ENCODE results near the gene IGSF23. TPM values are rescaled to one million over a fixed set of nuclear protein-coding genes. Genes with fewer than 3 reads are reported as not detected.
A peak's percentile ranks its signal among the peaks of the same experiment; 100 is the strongest.

Gene IGSF23
- total RNA-seq, 6 experiments from 2014 or later: 4.4 to 15.2 (median 9.0) TPM

DNA sequence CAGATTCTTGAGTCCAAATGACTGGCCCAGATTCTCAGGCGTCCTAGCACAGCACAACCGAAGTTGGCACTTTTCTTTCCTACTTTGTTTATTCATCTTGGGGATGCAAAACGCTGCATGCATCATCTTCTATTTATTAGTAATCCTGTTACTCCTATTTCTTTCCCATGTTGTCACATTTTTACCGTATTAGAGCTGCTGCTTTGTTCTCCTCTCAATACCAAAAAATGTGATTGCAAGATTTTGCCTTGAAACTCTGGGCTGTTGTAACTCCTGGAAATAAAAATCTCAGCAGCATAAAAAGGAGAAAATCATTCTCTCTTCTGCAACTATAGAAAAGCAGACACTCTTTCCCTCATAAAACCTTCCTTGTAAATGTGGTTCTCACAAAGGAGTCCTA is 12.9 kb upstream of the IGSF23 start:
- WGBS (ENCODE audit: insufficient coverage, low coverage, low lambda C conversion rate, missing lambda C conversion rate): 80% methylated on average over 4 of the region's 4 CpGs
- no peaks in the 10 kb centered on the region for H3K9me3 ChIP-seq
- no peaks in the 10 kb centered on the region for H3K27me3 ChIP-seq
- H3K36me3 ChIP-seq: no peaks in the 10 kb centered on the region
- ATAC-seq (no peak), DNase-seq (no peak)
- no peak overlapping the region for H3K27ac ChIP-seq
- TF ChIP-seq, protein P1, sequence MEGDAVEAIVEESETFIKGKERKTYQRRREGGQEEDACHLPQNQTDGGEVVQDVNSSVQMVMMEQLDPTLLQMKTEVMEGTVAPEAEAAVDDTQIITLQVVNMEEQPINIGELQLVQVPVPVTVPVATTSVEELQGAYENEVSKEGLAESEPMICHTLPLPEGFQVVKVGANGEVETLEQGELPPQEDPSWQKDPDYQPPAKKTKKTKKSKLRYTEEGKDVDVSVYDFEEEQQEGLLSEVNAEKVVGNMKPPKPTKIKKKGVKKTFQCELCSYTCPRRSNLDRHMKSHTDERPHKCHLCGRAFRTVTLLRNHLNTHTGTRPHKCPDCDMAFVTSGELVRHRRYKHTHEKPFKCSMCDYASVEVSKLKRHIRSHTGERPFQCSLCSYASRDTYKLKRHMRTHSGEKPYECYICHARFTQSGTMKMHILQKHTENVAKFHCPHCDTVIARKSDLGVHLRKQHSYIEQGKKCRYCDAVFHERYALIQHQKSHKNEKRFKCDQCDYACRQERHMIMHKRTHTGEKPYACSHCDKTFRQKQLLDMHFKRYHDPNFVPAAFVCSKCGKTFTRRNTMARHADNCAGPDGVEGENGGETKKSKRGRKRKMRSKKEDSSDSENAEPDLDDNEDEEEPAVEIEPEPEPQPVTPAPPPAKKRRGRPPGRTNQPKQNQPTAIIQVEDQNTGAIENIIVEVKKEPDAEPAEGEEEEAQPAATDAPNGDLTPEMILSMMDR (IDR thresholded peaks at IDR 0.05): no peak
- no peak for TF ChIP-seq POLR2A (IDR thresholded peaks at IDR 0.05)
- intact Hi-C loops (cut with DNase I): no loop called here
- peaks cover 0 to 6% (median 0%) of the 10 kb centered on the region in 4 donors for H3K4me1 ChIP-seq
- H3K4me3 ChIP-seq: no peak overlapping the region

DNA sequence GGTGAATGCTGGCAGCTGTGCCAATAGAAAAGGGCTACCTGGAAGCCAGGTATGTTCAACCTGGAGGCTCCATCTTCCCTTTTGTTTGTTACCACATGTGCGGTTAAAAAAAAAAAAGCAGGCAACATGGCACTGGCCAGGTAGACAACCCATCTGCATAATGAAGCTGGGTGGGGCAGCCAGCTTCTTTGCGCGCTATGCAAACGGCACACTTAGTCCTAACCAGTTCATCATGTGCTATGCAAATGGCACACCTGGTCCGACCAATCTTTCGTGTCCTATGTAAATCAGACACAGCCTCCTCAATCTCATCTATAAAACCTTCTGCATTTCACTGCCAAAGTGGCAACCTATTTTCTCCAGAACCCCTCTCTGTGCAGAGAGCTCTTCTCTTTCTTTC is 11.3 kb upstream of the IGSF23 start:
- TF ChIP-seq, protein P1 (IDR thresholded peaks at IDR 0.05): no peak
- TF ChIP-seq POLR2A (IDR thresholded peaks at IDR 0.05): no peak
- DNase-seq (no peak), ATAC-seq (no peak)
- intact Hi-C loops (cut with DNase I): no loop called here
- Histone ChIP-seq H3K36me3 (no peaks in the 10 kb centered on the region), H3K4me1 (peaks cover 0 to 5% (median 0%) of the 10 kb centered on the region in 4 donors), H3K27me3 (no peaks in the 10 kb centered on the region), H3K27ac (no peak overlapping the region), H3K9me3 (no peaks in the 10 kb centered on the region), H3K4me3 (no peak overlapping the region)
- WGBS (ENCODE audit: insufficient coverage, low coverage, low lambda C conversion rate, missing lambda C conversion rate): 87% methylated on average over 6 of the region's 6 CpGs

DNA sequence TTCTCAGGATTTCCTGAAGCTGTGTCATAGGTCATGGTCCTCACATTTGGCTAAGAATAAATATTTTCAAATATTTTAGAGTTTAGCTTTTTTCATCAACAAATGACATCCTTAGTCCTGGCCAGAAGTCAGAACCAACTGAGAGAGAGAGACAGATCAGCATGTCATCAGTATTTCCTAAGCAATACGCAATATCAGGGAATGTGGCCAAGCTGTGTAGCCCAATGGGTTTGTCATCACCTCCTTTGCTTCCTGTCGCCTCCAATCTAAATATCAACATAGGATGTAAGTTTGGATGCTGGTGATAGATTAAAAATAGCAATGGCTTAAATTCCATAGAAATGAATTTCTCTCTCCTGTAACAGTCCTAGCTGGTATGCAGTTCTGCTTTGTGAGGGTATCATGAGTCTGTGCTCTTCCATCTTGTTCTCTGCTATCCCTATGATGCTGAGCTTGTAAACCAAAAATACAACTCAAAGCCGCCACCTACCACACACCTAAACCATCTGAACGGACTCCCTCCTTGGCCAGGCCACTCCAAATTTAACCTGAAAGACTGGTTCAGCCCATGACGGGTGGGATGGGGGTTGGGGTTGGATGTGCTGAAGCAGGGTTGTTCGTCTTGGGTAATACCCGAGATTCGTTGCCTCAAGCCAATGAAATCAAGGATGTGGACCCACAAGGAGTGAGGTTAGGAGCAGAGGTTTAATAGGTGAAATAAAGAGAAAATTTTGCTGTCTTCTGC is 10.0 kb upstream of the IGSF23 start:
- no peak overlapping the region for H3K27ac ChIP-seq
- peak; percentile 54 to 69 (median 56) for ATAC-seq
- H3K4me1 ChIP-seq: peaks cover 0 to 8% (median 0%) of the 10 kb centered on the region in 4 donors
- no peak overlapping the region for H3K4me3 ChIP-seq
- H3K36me3 ChIP-seq: no peaks in the 10 kb centered on the region
- no peak for DNase-seq
- H3K9me3 ChIP-seq: no peaks in the 10 kb centered on the region
- intact Hi-C loops (cut with DNase I): no loop called here
- 65% methylated on average over 7 of the region's 8 CpGs for WGBS (ENCODE audit: insufficient coverage, low coverage, low lambda C conversion rate, missing lambda C conversion rate)
- H3K27me3 ChIP-seq: no peaks in the 10 kb centered on the region
- no peak for TF ChIP-seq POLR2A (IDR thresholded peaks at IDR 0.05)
- TF ChIP-seq, protein P1 (IDR thresholded peaks at IDR 0.05): no peak

DNA sequence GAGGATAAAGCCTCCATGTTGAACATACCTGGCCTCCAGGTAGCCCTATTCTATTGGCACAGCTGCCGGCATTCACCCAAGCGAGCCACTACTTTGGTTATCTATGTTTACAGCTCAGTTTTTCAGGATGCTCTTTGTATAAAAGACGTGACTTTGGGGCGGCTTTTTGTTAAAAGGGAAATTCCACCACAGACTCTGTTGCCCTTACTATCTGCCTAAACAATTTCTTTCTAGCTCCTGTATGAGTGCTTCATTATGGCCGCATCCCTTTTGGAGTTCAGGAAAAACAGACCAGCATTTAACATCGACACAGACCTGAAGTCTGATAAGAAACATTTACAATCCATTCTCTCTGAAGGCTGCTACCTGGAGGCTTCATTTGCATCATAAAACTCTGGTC is 9.1 kb upstream of the IGSF23 start:
- H3K4me1 ChIP-seq: peaks cover 0 to 8% (median 0%) of the 10 kb centered on the region in 4 donors
- H3K27ac ChIP-seq: no peak overlapping the region
- no peak overlapping the region for H3K4me3 ChIP-seq
- H3K27me3 ChIP-seq: no peaks in the 10 kb centered on the region
- DNase-seq (no peak), ATAC-seq (no peak)
- TF ChIP-seq POLR2A (IDR thresholded peaks at IDR 0.05): no peak
- TF ChIP-seq, protein P1 (IDR thresholded peaks at IDR 0.05): no peak
- H3K36me3 ChIP-seq: no peaks in the 10 kb centered on the region
- no peaks in the 10 kb centered on the region for H3K9me3 ChIP-seq
- intact Hi-C loops (cut with DNase I): no loop called here
- 75% methylated on average over 6 of the region's 6 CpGs for WGBS (ENCODE audit: insufficient coverage, low coverage, low lambda C conversion rate, missing lambda C conversion rate)
